Left renal pelvis (tissue), 4 donors: ENCODE measurements around the gene LRRC23. TPM values are rescaled to one million over a fixed set of nuclear protein-coding genes. Genes with fewer than 3 reads are reported as not detected.

ENCODE experiments used
- DNase-seq, 4 donors: peaks; one replicate each; pipeline ENCODE4 v3.0.0-alpha.2; 2013; ENCODE audit warnings: low read depth in 4 of 4, low spot score in 3 of 4
- polyA plus RNA-seq, 4 donors: library from polyadenylated mRNA; unstranded; fragments of 120-200 nt; gene quantifications; one replicate each; pipeline ENCODE4 v1.2.1, GENCODE V29; 2013; ENCODE audit not compliant: insufficient read length in 4 of 4

Gene LRRC23
- polyA plus RNA-seq, 4 donors = 8.6 to 19.2 (median 16.7) TPM

- no peak for DNase-seq
Measured at GRCh38 chr12:6941782-6942181, 37.2 kb downstream of the LRRC23 start.

- no peak for DNase-seq
Measured at GRCh38 chr12:6942331-6942665, 37.7 kb downstream of the LRRC23 start.

- DNase-seq = peak in 3 of 4 donors; percentile 82 to 88 (median 86)
Measured at GRCh38 chr12:6943389-6943721, 38.7 kb downstream of the LRRC23 start.

DNA sequence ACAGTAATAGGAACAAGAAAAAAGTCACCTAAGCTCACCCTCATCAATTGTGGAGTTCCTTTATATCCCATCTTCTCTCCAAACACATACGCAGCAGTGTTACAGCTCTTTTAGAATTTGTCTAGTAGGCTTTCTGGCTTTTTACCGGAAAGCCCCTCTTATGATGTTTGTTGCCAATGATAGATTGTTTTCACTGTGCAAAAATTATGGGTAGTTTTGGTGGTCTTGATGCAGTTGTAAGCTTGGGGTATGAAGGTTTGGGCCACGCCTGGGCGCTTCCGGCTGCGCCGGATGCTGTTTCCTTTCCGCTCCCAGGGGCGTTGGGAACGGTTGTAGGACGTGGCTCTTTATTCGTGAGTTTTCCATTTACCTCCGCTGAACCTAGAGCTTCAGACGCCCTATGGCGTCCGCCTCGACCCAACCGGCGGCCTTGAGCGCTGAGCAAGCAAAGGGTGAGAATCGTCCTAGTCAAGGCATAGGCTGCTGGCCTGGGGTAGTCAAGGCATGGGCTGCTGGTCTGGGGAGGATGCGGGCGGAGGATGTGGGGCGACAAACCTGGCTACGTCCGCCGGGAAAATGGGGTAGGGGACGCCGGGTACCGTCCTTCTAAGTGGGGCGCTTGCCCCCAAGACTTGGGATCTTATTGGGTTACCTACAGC lies 39.2 kb downstream of the LRRC23 start, which contains the start of the genes C12orf57 and RNU7-1:
Gene C12orf57, plus strand, starts transcription at position 301 of the 659 bp plus-strand sequence. Its CDS starts 100 bp downstream, at position 401.
Gene RNU7-1, plus strand, starts transcription at position 95 of the 659 bp plus-strand sequence.
- DNase-seq = peak; percentile 78 to 84 (median 81)

- peak; percentile 79 to 85 (median 82) for DNase-seq
Measured at GRCh38 chr12:6944381-6945186, 40.0 kb downstream of the LRRC23 start.

DNA sequence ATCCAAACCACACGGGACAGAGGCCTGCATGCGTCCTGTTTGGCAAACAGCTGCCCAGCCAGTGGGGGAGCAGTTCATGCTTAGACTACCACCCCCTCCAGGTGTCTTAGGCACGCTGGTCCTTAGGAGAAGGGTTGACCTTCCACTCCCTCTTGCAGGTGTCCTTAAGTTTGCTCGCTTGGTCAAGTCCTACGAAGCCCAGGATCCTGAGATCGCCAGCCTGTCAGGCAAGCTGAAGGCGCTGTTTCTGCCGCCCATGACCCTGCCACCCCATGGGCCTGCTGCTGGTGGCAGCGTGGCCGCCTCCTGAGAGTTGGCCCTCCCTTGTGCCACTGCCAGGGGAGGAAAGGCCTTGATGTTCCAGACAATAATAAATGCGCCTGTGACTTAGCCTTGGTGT lies 41.0 kb downstream of the LRRC23 start:
- no peak for DNase-seq

- peak in 1 of 4 donors; percentile 78 for DNase-seq
Measured at GRCh38 chr12:6946033-6946919, 41.7 kb downstream of the LRRC23 start.

GRCh38 chr12:6946920-6947374 lies 42.3 kb downstream of the LRRC23 start:
- DNase-seq = no peak

- no peak for DNase-seq
Measured at GRCh38 chr12:6947615-6948014, 43.0 kb downstream of the LRRC23 start.

DNA sequence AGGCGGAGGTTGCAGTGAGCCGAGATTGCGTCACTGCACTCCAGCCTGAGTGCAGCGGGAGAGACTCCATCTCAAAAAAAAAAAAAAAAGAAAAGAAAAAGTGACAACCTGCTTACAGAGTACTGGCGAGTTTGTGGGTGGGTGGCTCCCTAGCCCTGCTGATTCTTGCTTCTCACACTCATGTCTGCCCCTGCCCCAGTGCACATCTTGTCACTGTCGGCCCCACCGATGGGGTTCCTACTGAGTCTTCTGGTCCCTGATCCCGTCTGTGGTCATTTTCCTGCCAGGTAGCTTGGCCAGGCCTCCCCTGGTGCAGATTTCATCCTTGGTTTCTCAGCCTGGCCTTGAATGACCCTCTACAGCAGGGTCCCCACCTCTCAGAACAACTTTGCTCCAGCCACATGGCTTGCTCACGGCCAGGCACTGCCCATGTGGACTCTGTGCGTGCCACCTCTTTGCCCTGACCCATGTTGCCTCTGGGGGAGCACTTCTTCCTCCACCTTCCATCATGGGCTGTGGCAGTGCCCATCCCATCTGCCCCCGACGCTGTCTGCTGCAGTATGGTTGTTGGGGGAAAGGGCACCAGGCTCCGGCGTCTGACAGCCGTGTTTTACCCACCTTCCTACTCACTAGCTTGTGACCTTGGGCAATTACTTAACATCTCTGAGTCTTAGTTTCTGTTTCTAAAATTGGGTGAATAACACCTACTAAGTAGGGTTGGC lies 44.4 kb downstream of the LRRC23 start:
- DNase-seq = no peak

DNA sequence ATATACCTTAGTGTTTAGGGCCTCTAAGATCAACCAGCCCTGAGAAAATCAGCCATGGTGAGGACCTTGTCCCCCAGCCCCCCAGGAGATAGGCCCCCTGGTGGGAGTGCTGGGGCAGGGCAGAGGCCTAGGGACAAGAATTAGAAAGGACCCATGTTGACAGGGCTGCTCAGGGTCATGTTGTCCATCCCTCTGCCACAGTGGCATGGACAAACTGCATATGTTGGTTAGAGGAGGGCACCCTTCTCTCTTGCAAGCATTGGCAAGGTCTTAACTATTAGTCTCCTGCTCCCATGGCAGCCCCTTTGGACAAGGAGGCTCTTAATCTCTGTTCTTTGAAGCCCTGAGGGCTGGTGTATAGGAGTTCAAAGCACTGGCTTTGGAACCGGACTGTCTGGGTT lies 45.8 kb downstream of the LRRC23 start:
- no peak for DNase-seq

DNA sequence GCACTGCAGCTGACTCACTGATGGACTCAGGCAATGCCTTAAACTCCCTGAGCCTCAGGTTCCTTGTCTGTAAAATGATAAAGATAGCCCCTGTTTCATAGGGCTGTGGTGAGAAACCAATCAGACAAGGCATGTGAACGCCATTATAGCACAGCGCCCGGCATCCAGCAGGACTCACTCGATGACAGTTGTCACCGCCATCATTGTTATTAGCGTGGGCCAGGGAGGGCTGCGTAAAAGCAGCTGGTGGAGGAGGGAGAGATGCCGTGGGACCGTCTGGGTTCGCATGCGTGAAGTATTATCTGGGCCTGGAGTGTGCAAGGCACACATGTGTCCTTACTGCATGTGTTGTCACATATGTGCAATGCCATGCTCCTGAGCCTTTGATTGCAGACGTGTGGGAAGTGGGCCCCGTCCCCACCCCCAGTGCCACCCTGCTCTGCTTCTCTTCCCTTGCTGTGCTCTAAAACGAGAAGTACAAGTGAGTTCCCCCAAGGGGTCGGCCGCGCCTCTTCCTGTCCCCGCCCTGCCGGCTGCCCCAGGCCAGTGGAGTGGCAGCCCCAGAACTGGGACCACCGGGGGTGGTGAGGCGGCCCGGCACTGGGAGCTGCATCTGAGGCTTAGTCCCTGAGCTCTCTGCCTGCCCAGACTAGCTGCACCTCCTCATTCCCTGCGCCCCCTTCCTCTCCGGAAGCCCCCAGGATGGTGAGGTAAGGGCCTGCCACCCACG lies 46.4 kb downstream of the LRRC23 start, which contains the start of gene PTPN6:
Gene PTPN6, plus strand, starts transcription at position 546 of the 730 bp plus-strand sequence. Its CDS starts 157 bp downstream, at position 703.
- DNase-seq = no peak

- DNase-seq = no peak
Measured at GRCh38 chr12:6951551-6952120, 47.0 kb downstream of the LRRC23 start.

- DNase-seq = no peak
Measured at GRCh38 chr12:6952121-6952862, 47.7 kb downstream of the LRRC23 start.

DNA sequence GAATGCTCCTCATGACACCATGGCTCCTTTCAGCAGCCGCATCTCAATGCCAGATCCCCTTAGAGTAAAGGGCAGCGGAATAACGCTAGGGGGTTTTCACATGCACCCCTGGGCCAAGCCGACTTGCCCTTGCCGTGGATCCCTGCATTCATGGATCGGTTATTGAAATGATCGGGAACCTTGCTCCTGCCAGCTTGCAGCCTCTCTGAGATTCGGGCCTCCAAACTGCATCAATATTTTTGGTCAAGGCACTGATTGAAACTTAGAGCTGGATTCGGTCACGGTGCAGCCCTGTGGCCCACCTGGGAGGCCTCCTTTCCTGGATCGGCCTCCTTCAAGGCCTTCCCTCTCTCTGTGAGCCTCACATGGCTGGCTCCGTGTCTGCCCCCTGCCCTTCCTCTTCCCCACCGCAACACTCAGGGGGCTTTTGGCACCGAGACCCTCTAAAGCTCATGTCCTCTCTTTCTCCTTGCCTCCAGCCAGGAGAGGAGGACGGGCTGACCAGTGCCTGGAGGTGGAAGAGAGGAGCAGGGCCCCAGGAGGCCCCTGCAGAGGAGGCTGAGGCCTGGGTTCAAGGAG lies 48.3 kb downstream of the LRRC23 start:
- no peak for DNase-seq

DNA sequence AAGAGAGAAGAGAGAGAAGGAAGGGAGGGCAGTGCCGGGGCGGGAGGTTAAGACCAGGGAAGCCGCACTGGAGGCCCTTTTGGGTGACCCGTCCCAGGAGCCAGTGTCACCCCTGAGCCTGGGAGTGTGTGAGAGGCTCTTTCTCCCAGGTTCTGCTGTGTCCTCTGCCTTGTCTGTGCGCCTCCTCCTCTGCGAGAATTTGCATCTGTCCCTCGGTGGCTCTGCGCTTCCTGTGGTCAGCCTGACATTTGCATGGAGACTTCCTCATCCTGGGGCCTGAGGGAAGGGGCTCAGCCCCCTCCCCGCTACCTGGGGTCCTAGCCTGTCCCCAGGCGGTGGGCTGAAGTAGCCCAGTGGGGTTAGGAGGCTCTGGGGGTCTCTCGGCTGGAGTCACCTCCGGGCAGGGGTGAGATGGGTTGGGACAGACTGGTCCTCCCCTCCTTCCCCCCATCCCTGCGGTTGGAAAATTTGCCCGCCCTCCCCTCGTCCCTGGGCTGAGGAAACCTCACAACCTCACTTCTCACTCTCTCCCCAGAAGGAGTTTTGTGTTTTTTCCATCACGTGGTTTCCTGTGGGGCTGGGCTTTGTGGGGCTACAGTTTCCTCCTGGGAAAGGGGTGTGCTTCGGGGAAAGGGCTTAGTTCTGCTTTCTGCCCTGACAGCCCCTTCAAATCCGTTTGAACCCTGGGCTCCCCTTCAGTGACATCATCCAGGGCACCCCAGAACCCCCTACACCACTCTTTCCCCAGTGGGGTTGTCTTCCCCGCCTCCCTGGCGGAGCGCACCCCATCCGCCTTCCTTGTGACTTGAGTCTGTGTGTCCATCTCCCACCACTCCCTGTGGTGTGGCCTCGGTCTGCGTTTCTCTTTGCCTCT lies 49.1 kb downstream of the LRRC23 start:
- DNase-seq = no peak
